ENCODE data around the gene WDR1. TPM values are rescaled to one million over a fixed set of nuclear protein-coding genes. Genes with fewer than 3 reads are reported as not detected.

Gene WDR1
- polyA plus RNA-seq (ENCODE audit: insufficient read length in 4 of 4) = 100 to 1,000 TPM; 180 to 224 (median 194) TPM

GRCh38 chr4:10116569-10117358, at the start of gene WDR1:
TSS of gene WDR1 (minus strand) at chr4:10116799. CDS start at chr4:10116666, 133 bp downstream.
- DNase-seq (ENCODE audit: low read depth in 4 of 4, low spot score in 3 of 4) = peak; percentile 84 to 91 (median 89)

GRCh38 chr4:10164877-10165283, 48.3 kb upstream of the WDR1 start:
- no peak for DNase-seq (ENCODE audit: low read depth in 4 of 4, low spot score in 3 of 4)

GRCh38 chr4:10163296-10163695, 46.7 kb upstream of the WDR1 start:
- DNase-seq (ENCODE audit: low read depth in 4 of 4, low spot score in 3 of 4) = no peak

- DNase-seq (ENCODE audit: low read depth in 4 of 4, low spot score in 3 of 4) = no peak
Measured at GRCh38 chr4:10162341-10163000, 45.9 kb upstream of the WDR1 start.

- no peak for DNase-seq (ENCODE audit: low read depth in 4 of 4, low spot score in 3 of 4)
Measured at GRCh38 chr4:10161840-10162239, 45.2 kb upstream of the WDR1 start.

- no peak for DNase-seq (ENCODE audit: low read depth in 4 of 4, low spot score in 3 of 4)
Measured at GRCh38 chr4:10161146-10161545, 44.5 kb upstream of the WDR1 start.

GRCh38 chr4:10160281-10160856, 43.8 kb upstream of the WDR1 start:
- DNase-seq (ENCODE audit: low read depth in 4 of 4, low spot score in 3 of 4) = no peak

GRCh38 chr4:10159671-10160070, 43.1 kb upstream of the WDR1 start:
- DNase-seq (ENCODE audit: low read depth in 4 of 4, low spot score in 3 of 4) = no peak

- DNase-seq (ENCODE audit: low read depth in 4 of 4, low spot score in 3 of 4) = no peak
Measured at GRCh38 chr4:10158333-10158942, 41.8 kb upstream of the WDR1 start.

- DNase-seq (ENCODE audit: low read depth in 4 of 4, low spot score in 3 of 4) = peak in 3 of 4 donors; percentile 47 to 61 (median 52)
Measured at GRCh38 chr4:10157478-10158332, 41.1 kb upstream of the WDR1 start.

GRCh38 chr4:10154241-10154640, 37.6 kb upstream of the WDR1 start:
- no peak for DNase-seq (ENCODE audit: low read depth in 4 of 4, low spot score in 3 of 4)

GRCh38 chr4:10153161-10153560, 36.6 kb upstream of the WDR1 start:
- DNase-seq (ENCODE audit: low read depth in 4 of 4, low spot score in 3 of 4) = no peak

GRCh38 chr4:10151182-10151581, 34.6 kb upstream of the WDR1 start:
- no peak for DNase-seq (ENCODE audit: low read depth in 4 of 4, low spot score in 3 of 4)

- DNase-seq (ENCODE audit: low read depth in 4 of 4, low spot score in 3 of 4) = no peak
Measured at GRCh38 chr4:10144966-10145365, 28.4 kb upstream of the WDR1 start.

GRCh38 chr4:10144479-10144878, 27.9 kb upstream of the WDR1 start:
- no peak for DNase-seq (ENCODE audit: low read depth in 4 of 4, low spot score in 3 of 4)

GRCh38 chr4:10143171-10143570, 26.6 kb upstream of the WDR1 start:
- no peak for DNase-seq (ENCODE audit: low read depth in 4 of 4, low spot score in 3 of 4)

GRCh38 chr4:10140866-10141759, 24.5 kb upstream of the WDR1 start:
- no peak for DNase-seq (ENCODE audit: low read depth in 4 of 4, low spot score in 3 of 4)

- DNase-seq (ENCODE audit: low read depth in 4 of 4, low spot score in 3 of 4) = no peak
Measured at GRCh38 chr4:10139518-10139917, 22.9 kb upstream of the WDR1 start.

GRCh38 chr4:10135260-10135659, 18.7 kb upstream of the WDR1 start:
- no peak for DNase-seq (ENCODE audit: low read depth in 4 of 4, low spot score in 3 of 4)

Data from right renal pelvis (tissue), 4 donors.